Neutrophil (primary cell): ENCODE data around the gene LAMA3.

Experiments
- H3K27ac ChIP-seq: fragments of 200-600 bp; sonication (generic); 2 replicates; pipeline ENCODE4 v1.5.1; 2016; ENCODE audit warnings: mild to moderate bottlenecking, moderate library complexity
- H3K27me3 ChIP-seq: fragments of 200-600 bp; sonication (generic); 2 replicates; pipeline ENCODE4 v1.6.0; 2016; ENCODE audit warnings: mild to moderate bottlenecking
- H3K36me3 ChIP-seq: fragments of 200-600 bp; sonication (generic); 2 replicates; pipeline ENCODE4 v1.5.1; 2017
- H3K4me1 ChIP-seq, 2 experiments: fragments of 200-600 bp in 1 of 2; sonication (generic) in 1 of 2; 1 replicate in 1 of 2; 2 replicates in 1 of 2; pipeline versions ENCODE4 v1.5.1 to v1.6.1; 2013 to 2016; ENCODE audit warnings: low read depth in 1 of 2, low read length in 1 of 2, mild to moderate bottlenecking in 1 of 2, moderate library complexity in 1 of 2; ENCODE audit not compliant: control insufficient read depth in 1 of 2, insufficient read depth in 1 of 2
- H3K4me3 ChIP-seq, 2 experiments: fragments of 200-600 bp in 1 of 2; sonication (generic) in 1 of 2; 1 replicate in 1 of 2; 2 replicates in 1 of 2; pipeline ENCODE4 v1.5.1; 2013 to 2016; ENCODE audit warnings: low read depth in 1 of 2, low read length in 1 of 2, mild to moderate bottlenecking in 1 of 2, moderate library complexity in 1 of 2
- H3K9me3 ChIP-seq: fragments of 200-600 bp; sonication (generic); 2 replicates; pipeline ENCODE4 v1.5.1; 2016
- CTCF ChIP-seq: fragments of 200-600 bp; sonication (generic); IDR thresholded peaks from 2 replicates; pipeline ENCODE4 v1.5.1; 2016; ENCODE audit warnings: antibody characterized with exemption

LAMA3 gene

GRCh38 chr18:23872701-23873550 is 183.7 kb downstream of the LAMA3 start:
- Histone ChIP-seq H3K27ac (no peak overlapping the region), H3K9me3 (no peaks in the 10 kb centered on the region), H3K4me1 (peaks cover 10 to 11% of the 10 kb centered on the region in 2 experiments), H3K36me3 (no peaks in the 10 kb centered on the region), H3K27me3 (no peaks in the 10 kb centered on the region), H3K4me3 (no peak overlapping the region)
- TF ChIP-seq CTCF: no peak

- H3K27me3 ChIP-seq: no peaks in the 10 kb centered on the region
- H3K9me3 ChIP-seq: no peaks in the 10 kb centered on the region
- H3K4me1 ChIP-seq: peaks cover 3% of the 10 kb centered on the region in 2 experiments
- H3K4me3 ChIP-seq: no peak overlapping the region
- TF ChIP-seq CTCF: no peak
- no peak overlapping the region for H3K27ac ChIP-seq
- H3K36me3 ChIP-seq: no peaks in the 10 kb centered on the region
Measured at GRCh38 chr18:23875966-23876895, 187.0 kb downstream of the LAMA3 start.

- no peaks in the 10 kb centered on the region for H3K4me1 ChIP-seq
Measured at GRCh38 chr18:23876921-23877320, 187.7 kb downstream of the LAMA3 start.

GRCh38 chr18:23877371-23877770 is 188.1 kb downstream of the LAMA3 start:
- H3K27me3 ChIP-seq: no peaks in the 10 kb centered on the region
- no peak for TF ChIP-seq CTCF
- H3K36me3 ChIP-seq: no peaks in the 10 kb centered on the region
- H3K4me3 ChIP-seq: no peak overlapping the region
- H3K27ac ChIP-seq: no peak overlapping the region
- no peaks in the 10 kb centered on the region for H3K4me1 ChIP-seq
- H3K9me3 ChIP-seq: no peaks in the 10 kb centered on the region

More at GRCh38 chr18:23876921-23877320, 187.7 kb downstream of the LAMA3 start:
- no peak for TF ChIP-seq CTCF
- Histone ChIP-seq H3K27me3 (no peaks in the 10 kb centered on the region), H3K4me3 (no peak overlapping the region), H3K9me3 (no peaks in the 10 kb centered on the region), H3K27ac (no peak overlapping the region), H3K36me3 (no peaks in the 10 kb centered on the region)

- Histone ChIP-seq H3K4me3 (no peak overlapping the region), H3K36me3 (no peaks in the 10 kb centered on the region), H3K27ac (no peak overlapping the region), H3K4me1 (no peaks in the 10 kb centered on the region), H3K9me3 (no peaks in the 10 kb centered on the region), H3K27me3 (no peaks in the 10 kb centered on the region)
- TF ChIP-seq CTCF: no peak
Measured at GRCh38 chr18:23878336-23878900, 189.2 kb downstream of the LAMA3 start.
